Measurements from ENCODE around the gene ZNHIT2. TPM values are rescaled to one million over a fixed set of nuclear protein-coding genes. Genes with fewer than 3 reads are reported as not detected.
A peak's percentile ranks its signal among the peaks of the same experiment; 100 is the strongest.

ZNHIT2 gene
- total and polyA plus RNA-seq, 2 of the 13 experiments (the other 11 are each of a cell fraction or from before 2014, with no cell fraction given) = 1.1 to 6.5 TPM

GRCh38 chr11:65118097-65118837 is 766 bp upstream of the ZNHIT2 start (continued):
- TF ChIP-seq, protein P1, sequence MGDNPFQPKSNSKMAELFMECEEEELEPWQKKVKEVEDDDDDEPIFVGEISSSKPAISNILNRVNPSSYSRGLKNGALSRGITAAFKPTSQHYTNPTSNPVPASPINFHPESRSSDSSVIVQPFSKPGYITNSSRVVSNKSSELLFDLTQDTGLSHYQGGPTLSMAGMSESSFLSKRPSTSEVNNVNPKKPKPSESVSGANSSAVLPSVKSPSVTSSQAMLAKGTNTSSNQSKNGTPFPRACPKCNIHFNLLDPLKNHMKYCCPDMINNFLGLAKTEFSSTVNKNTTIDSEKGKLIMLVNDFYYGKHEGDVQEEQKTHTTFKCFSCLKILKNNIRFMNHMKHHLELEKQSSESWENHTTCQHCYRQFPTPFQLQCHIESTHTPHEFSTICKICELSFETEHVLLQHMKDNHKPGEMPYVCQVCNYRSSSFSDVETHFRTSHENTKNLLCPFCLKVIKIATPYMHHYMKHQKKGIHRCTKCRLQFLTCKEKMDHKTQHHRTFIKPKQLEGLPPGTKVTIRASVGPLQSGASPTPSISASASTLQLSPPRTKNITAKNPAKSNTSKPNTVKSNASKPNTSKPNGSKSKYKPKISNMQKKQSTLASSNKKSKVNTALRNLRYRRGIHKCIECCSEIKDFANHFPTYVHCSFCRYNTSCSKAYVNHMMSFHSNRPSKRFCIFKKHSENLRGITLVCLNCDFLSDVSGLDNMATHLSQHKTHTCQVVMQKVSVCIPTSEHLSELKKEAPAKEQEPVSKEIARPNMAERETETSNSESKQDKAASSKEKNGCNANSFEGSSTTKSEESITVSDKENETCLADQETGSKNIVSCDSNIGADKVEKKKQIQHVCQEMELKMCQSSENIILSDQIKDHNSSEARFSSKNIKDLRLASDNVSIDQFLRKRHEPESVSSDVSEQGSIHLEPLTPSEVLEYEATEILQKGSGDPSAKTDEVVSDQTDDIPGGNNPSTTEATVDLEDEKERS (CRISPR knock-in tag; IDR thresholded peaks at IDR 0.05) = no peak
- 0 out of 2 replicates have a peak, but pooled peaks have one; percentile 1 for TF ChIP-seq KLF12 (CRISPR knock-in tag; IDR thresholded peaks at IDR 0.05; ENCODE audit: borderline replicate concordance)
- TF ChIP-seq ZNF550 (CRISPR knock-in tag; IDR thresholded peaks at IDR 0.05; ENCODE audit: borderline replicate concordance) = 0 out of 2 replicates have a peak, but pooled peaks have one; percentile 35

DNA sequence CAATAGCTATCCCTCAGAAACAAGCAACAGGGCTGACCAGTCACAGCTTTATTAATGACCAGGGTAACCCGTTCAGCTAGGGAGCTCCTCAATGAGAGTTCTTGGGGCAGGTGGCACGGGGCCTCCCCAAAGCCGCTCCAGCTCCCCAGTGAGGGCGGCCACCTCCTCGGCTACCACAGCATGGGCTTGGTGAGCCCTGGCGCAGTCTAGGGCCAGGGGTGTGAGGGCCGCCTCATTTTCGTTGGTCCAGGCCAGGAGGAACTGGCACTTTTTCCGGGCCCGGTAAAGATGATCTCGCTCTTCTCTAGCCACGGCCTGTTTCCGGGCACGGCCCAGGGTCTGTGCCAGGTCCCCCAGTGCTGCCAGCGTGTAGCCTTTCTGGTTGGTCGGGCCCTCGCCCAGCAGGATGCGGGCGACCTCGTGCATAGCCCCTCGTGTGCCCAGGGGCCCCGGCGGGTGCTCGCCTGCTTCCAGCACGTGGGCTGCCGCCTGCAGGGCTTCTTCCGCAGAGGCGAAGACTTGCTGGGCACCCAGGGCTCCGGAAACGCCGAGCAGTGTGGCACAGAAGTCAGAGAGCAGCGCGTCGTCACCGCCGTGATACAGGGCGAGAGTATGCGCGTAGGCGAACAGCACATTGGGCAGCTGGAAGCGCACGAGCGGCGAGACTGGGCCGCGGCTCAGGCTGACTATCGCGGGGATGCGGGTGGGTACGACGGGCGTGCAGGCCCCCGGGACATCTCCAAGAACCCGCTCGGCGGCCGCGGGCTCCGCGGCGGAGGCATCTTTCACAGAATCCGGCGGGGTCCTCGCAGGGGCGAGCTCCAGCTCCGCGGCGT is 913 bp downstream of the ZNHIT2 start:
- POLR2A ChIA-PET = interaction anchor here (1.0 to 4.1 kb wide), 8 partner anchors 12 to 267 kb away, joined by 3 to 23 read pairs (median 4); partner anchors contain the start of genes GPHA2, SAC3D1, SYVN1 and VPS51
- Histone ChIP-seq H3K79me2 (ENCODE audit: insufficient read depth, low read length) (peaks cover 23% of the 10 kb centered on the region), H3K36me3 (replicated peaks in 1 of 2; ENCODE audit: control insufficient read depth in 1 of 2, insufficient read depth in 2 of 2, low read length in 2 of 2) (peaks cover 7 to 22% of the 10 kb centered on the region in 2 experiments; a peak in 4 of 5 replicates), H2AFZ (ENCODE audit: low read length) (no peak overlapping the region), H3K4me1 (ENCODE audit: insufficient read depth, low read length) (peaks cover 42% of the 10 kb centered on the region), H3K27ac (ENCODE audit: extremely low read length, insufficient read depth, low read length) (peak overlapping the region; percentile 75), H3K4me3 (replicated peaks in 1 of 3; ENCODE audit: insufficient read depth in 1 of 3, low read depth in 2 of 3, low read length in 3 of 3) (peak overlapping the region; percentile 73 to 88 (median 80)), H3K4me2 (ENCODE audit: low read depth, low read length) (peak overlapping the region; percentile 80), H3K9me3 (ENCODE audit: low read length) (no peaks in the 10 kb centered on the region), H3K9ac (ENCODE audit: insufficient read depth, low read depth, low read length) (peak overlapping the region; percentile 90), H4K20me1 (ENCODE audit: insufficient read depth, low read length) (no peaks in the 10 kb centered on the region), H3K27me3 (ENCODE audit: control insufficient read depth in 1 of 2, insufficient read depth in 2 of 2, low read length in 2 of 2) (no peaks in the 10 kb centered on the region; a peak in 1 of 5 replicates)
- in situ Hi-C loops (cut with HindIII; ENCODE audit: extremely low pct_ligation_motif_present, low pct_unique_long_range_greater_than_20kb) (no loop called here), intact Hi-C loops (cut with micrococcal nuclease; ENCODE audit: unreplicated experiment) (loop anchor here (2.0 kb wide), 1 partner anchor 50 kb away; no protein-coding TSS in a partner anchor)
- FAIRE-seq (no peak), ATAC-seq (peak; percentile 2), DNase-seq (ENCODE audit: low spot score) (no peak)
- CTCF ChIA-PET (ENCODE audit: low intra/inter-chr PET ratio, low total read pairs) = no interaction called here
- 48% methylated on average over 23 of the region's 68 CpGs for WGBS (ENCODE audit: low lambda C conversion rate)
- BruUV-seq (replicated peaks) = no TSS peak
- no peak for TF ChIP-seq ZBTB21 (CRISPR knock-in tag; IDR thresholded peaks at IDR 0.05)
- TF ChIP-seq ZNF841 (CRISPR knock-in tag; IDR thresholded peaks at IDR 0.05; ENCODE audit: borderline replicate concordance) = 0 out of 2 replicates have a peak, but pooled peaks have one; percentile 61
- TF ChIP-seq RNF2 (conservative IDR thresholded peaks at IDR 0.05; ENCODE audit: low read depth) = 0 out of 2 replicates have a peak, but pooled peaks have one; percentile 14
- 0 out of 2 replicates have a peak, but pooled peaks have one; percentile 15 for TF ChIP-seq SATB2 (CRISPR knock-in tag; IDR thresholded peaks at IDR 0.05)
- peak; percentile 73; the same call in 1 of the 2 replicates for TF ChIP-seq ZNF563 (CRISPR knock-in tag; IDR thresholded peaks at IDR 0.05)
- TF ChIP-seq KDM4B (CRISPR knock-in tag; IDR thresholded peaks at IDR 0.05) = 0 out of 2 replicates have a peak, but pooled peaks have one; percentile 35
- peak; percentile 9; the same call in 1 of the 2 replicates for TF ChIP-seq ZNF260 (CRISPR knock-in tag; IDR thresholded peaks at IDR 0.05; ENCODE audit: borderline replicate concordance, low read depth)
- 0 out of 2 replicates have a peak, but pooled peaks have one; percentile 60 for TF ChIP-seq HNRNPL (IDR thresholded peaks at IDR 0.05; ENCODE audit: low read depth, low read length)
- peak; percentile 29; the same call in 1 of the 2 replicates for TF ChIP-seq ZNF552 (CRISPR knock-in tag; IDR thresholded peaks at IDR 0.05; ENCODE audit: borderline replicate concordance)
- TF ChIP-seq KAT8 (CRISPR knock-in tag; IDR thresholded peaks at IDR 0.05) = no peak
- peak; percentile 22; the same call in 1 of the 2 replicates for TF ChIP-seq ZNF816 (CRISPR knock-in tag; IDR thresholded peaks at IDR 0.05; ENCODE audit: borderline replicate concordance)
- TF ChIP-seq, protein P2, sequence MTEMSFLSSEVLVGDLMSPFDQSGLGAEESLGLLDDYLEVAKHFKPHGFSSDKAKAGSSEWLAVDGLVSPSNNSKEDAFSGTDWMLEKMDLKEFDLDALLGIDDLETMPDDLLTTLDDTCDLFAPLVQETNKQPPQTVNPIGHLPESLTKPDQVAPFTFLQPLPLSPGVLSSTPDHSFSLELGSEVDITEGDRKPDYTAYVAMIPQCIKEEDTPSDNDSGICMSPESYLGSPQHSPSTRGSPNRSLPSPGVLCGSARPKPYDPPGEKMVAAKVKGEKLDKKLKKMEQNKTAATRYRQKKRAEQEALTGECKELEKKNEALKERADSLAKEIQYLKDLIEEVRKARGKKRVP (CRISPR knock-in tag; IDR thresholded peaks at IDR 0.05) = no peak
- TF ChIP-seq ETV5 (CRISPR knock-in tag; IDR thresholded peaks at IDR 0.05; ENCODE audit: borderline replicate concordance) = peak; percentile 19; the same call in 1 of the 2 replicates
